Effector memory CD8-positive, alpha-beta T cell (primary cell): ENCODE measurements around the gene CNNM1.

Experiments used
- ATAC-seq: fragments of 150-1000 bp; cut with Tn5 transposase; replicated peaks from 2 replicates; pipeline ENCODE4 v1.10.0; 2021; ENCODE audit warnings: mild to moderate bottlenecking, moderate library complexity
- DNase-seq, 3 experiments: peaks; one replicate each; pipeline ENCODE4 v3.0.0; 2021
- H3K27ac Mint-ChIP-seq, 2 donors: one replicate each; pipeline ENCODE4 v1.8.0; 2022; ENCODE audit warnings: mild to moderate bottlenecking in 2 of 2, mixed read lengths in 2 of 2, moderate library complexity in 2 of 2
- H3K27me3 Mint-ChIP-seq, 2 donors: one replicate each; pipeline ENCODE4 v1.8.0; 2022; ENCODE audit warnings: mixed read lengths in 2 of 2
- H3K36me3 Mint-ChIP-seq: one replicate; pipeline ENCODE4 v1.8.0; 2022; ENCODE audit warnings: mild to moderate bottlenecking, moderate library complexity, mixed read lengths; ENCODE audit not compliant: insufficient read depth
- H3K4me1 Mint-ChIP-seq, 2 donors: one replicate each; pipeline ENCODE4 v1.8.0; 2022; ENCODE audit warnings: low read depth in 2 of 2, mixed read lengths in 2 of 2
- H3K4me3 Mint-ChIP-seq, 2 donors: one replicate each; pipeline ENCODE4 v1.8.0; 2022; ENCODE audit warnings: mild to moderate bottlenecking in 2 of 2, mixed read lengths in 2 of 2, moderate library complexity in 2 of 2
- H3K9me3 Mint-ChIP-seq, 2 donors: one replicate each; pipeline ENCODE4 v1.8.0; 2022; ENCODE audit warnings: mixed read lengths in 2 of 2

The CNNM1 gene

GRCh38 chr10:99368646-99369045 is 39.5 kb downstream of the CNNM1 start:
- DNase-seq (no peak), ATAC-seq (no peak)
- Mint-ChIP-seq H3K4me1 (peaks cover 0 to 4% of the 10 kb centered on the region in 2 donors), H3K36me3 (no peaks in the 10 kb centered on the region), H3K9me3 (no peaks in the 10 kb centered on the region), H3K4me3 (no peak overlapping the region), H3K27ac (no peak overlapping the region), H3K27me3 (peaks cover 55 to 74% of the 10 kb centered on the region in 2 donors)

- DNase-seq (no peak), ATAC-seq (no peak)
- peaks cover 55 to 79% of the 10 kb centered on the region in 2 donors for H3K27me3 Mint-ChIP-seq
- no peaks in the 10 kb centered on the region for H3K9me3 Mint-ChIP-seq
- H3K27ac Mint-ChIP-seq = no peak overlapping the region
- H3K36me3 Mint-ChIP-seq = no peaks in the 10 kb centered on the region
- no peak overlapping the region for H3K4me3 Mint-ChIP-seq
- peaks cover 0 to 4% of the 10 kb centered on the region in 2 donors for H3K4me1 Mint-ChIP-seq
Measured at GRCh38 chr10:99369126-99369525, 40.0 kb downstream of the CNNM1 start.

GRCh38 chr10:99369551-99369950 is 40.4 kb downstream of the CNNM1 start:
- ATAC-seq = no peak

GRCh38 chr10:99370993-99371392 is 41.8 kb downstream of the CNNM1 start:
- Mint-ChIP-seq H3K27ac (no peak overlapping the region), H3K9me3 (no peaks in the 10 kb centered on the region), H3K36me3 (no peaks in the 10 kb centered on the region), H3K27me3 (peaks cover 51 to 80% of the 10 kb centered on the region in 2 donors), H3K4me3 (no peak overlapping the region), H3K4me1 (peaks cover 0 to 4% of the 10 kb centered on the region in 2 donors)
- DNase-seq = no peak
- no peak for ATAC-seq

More at GRCh38 chr10:99369551-99369950, 40.4 kb downstream of the CNNM1 start:
- Mint-ChIP-seq H3K9me3 (no peaks in the 10 kb centered on the region), H3K4me3 (no peak overlapping the region), H3K4me1 (peaks cover 0 to 4% of the 10 kb centered on the region in 2 donors), H3K27ac (no peak overlapping the region), H3K36me3 (no peaks in the 10 kb centered on the region), H3K27me3 (peaks cover 55 to 83% of the 10 kb centered on the region in 2 donors)
- no peak for DNase-seq

- no peak for ATAC-seq
- Mint-ChIP-seq H3K27me3 (peaks cover 36 to 72% of the 10 kb centered on the region in 2 donors), H3K9me3 (no peaks in the 10 kb centered on the region), H3K36me3 (no peaks in the 10 kb centered on the region), H3K27ac (no peak overlapping the region), H3K4me1 (peaks cover 0 to 4% of the 10 kb centered on the region in 2 donors), H3K4me3 (no peak overlapping the region)
- DNase-seq = no peak
Measured at GRCh38 chr10:99372546-99373271, 43.6 kb downstream of the CNNM1 start.

GRCh38 chr10:99374526-99374925 is 45.4 kb downstream of the CNNM1 start:
- peaks cover 0 to 4% of the 10 kb centered on the region in 2 donors for H3K4me1 Mint-ChIP-seq
- H3K27ac Mint-ChIP-seq = no peak overlapping the region
- H3K9me3 Mint-ChIP-seq = no peaks in the 10 kb centered on the region

GRCh38 chr10:99374972-99375371 is 45.8 kb downstream of the CNNM1 start:
- Mint-ChIP-seq H3K27ac (no peak overlapping the region), H3K9me3 (no peaks in the 10 kb centered on the region), H3K27me3 (peaks cover 26 to 70% of the 10 kb centered on the region in 2 donors), H3K4me3 (no peak overlapping the region), H3K36me3 (no peaks in the 10 kb centered on the region), H3K4me1 (peaks cover 0 to 4% of the 10 kb centered on the region in 2 donors)
- ATAC-seq (no peak), DNase-seq (no peak)

More at GRCh38 chr10:99374526-99374925, 45.4 kb downstream of the CNNM1 start:
- Mint-ChIP-seq H3K27me3 (peaks cover 29 to 70% of the 10 kb centered on the region in 2 donors), H3K36me3 (no peaks in the 10 kb centered on the region), H3K4me3 (no peak overlapping the region)
- no peak for ATAC-seq
- no peak for DNase-seq

GRCh38 chr10:99375426-99375825 is 46.3 kb downstream of the CNNM1 start:
- peaks cover 26 to 74% of the 10 kb centered on the region in 2 donors for H3K27me3 Mint-ChIP-seq
- peaks cover 0 to 4% of the 10 kb centered on the region in 2 donors for H3K4me1 Mint-ChIP-seq
- H3K36me3 Mint-ChIP-seq = no peaks in the 10 kb centered on the region
- no peak overlapping the region for H3K27ac Mint-ChIP-seq
- no peak overlapping the region for H3K4me3 Mint-ChIP-seq
- DNase-seq = no peak
- no peak for ATAC-seq
- H3K9me3 Mint-ChIP-seq = no peaks in the 10 kb centered on the region

GRCh38 chr10:99382176-99382575 is 53.0 kb downstream of the CNNM1 start:
- H3K9me3 Mint-ChIP-seq = no peaks in the 10 kb centered on the region
- H3K27me3 Mint-ChIP-seq = peaks cover 24 to 54% of the 10 kb centered on the region in 2 donors
- no peak overlapping the region for H3K27ac Mint-ChIP-seq
- ATAC-seq (no peak), DNase-seq (no peak)
- no peaks in the 10 kb centered on the region for H3K4me1 Mint-ChIP-seq
- H3K4me3 Mint-ChIP-seq = no peak overlapping the region
- no peaks in the 10 kb centered on the region for H3K36me3 Mint-ChIP-seq

- DNase-seq (no peak), ATAC-seq (no peak)
- no peak overlapping the region for H3K4me3 Mint-ChIP-seq
- no peak overlapping the region for H3K27ac Mint-ChIP-seq
- H3K36me3 Mint-ChIP-seq = no peaks in the 10 kb centered on the region
- H3K27me3 Mint-ChIP-seq = peaks cover 27 to 43% of the 10 kb centered on the region in 2 donors
- no peaks in the 10 kb centered on the region for H3K4me1 Mint-ChIP-seq
- H3K9me3 Mint-ChIP-seq = no peaks in the 10 kb centered on the region
Measured at GRCh38 chr10:99387071-99387470, 57.9 kb downstream of the CNNM1 start.

- no peak overlapping the region for H3K4me3 Mint-ChIP-seq
- no peak for DNase-seq
- no peaks in the 10 kb centered on the region for H3K36me3 Mint-ChIP-seq
- H3K9me3 Mint-ChIP-seq = no peaks in the 10 kb centered on the region
- H3K27me3 Mint-ChIP-seq = peaks cover 27 to 43% of the 10 kb centered on the region in 2 donors
- peaks cover 1 to 2% of the 10 kb centered on the region in 2 donors for H3K4me1 Mint-ChIP-seq
- ATAC-seq = no peak
- H3K27ac Mint-ChIP-seq = no peak overlapping the region
Measured at GRCh38 chr10:99387541-99387940, 58.4 kb downstream of the CNNM1 start.

- ATAC-seq = no peak
Measured at GRCh38 chr10:99389729-99390480, 60.7 kb downstream of the CNNM1 start.

GRCh38 chr10:99391346-99391745 is 62.2 kb downstream of the CNNM1 start:
- Mint-ChIP-seq H3K36me3 (peaks cover 6% of the 10 kb centered on the region), H3K9me3 (no peaks in the 10 kb centered on the region), H3K4me1 (peaks cover 2 to 4% of the 10 kb centered on the region in 2 donors), H3K27ac (no peak overlapping the region), H3K27me3 (peaks cover 16 to 24% of the 10 kb centered on the region in 2 donors), H3K4me3 (no peak overlapping the region)
- ATAC-seq (no peak), DNase-seq (no peak)

More at GRCh38 chr10:99389729-99390480, 60.7 kb downstream of the CNNM1 start:
- Mint-ChIP-seq H3K4me3 (no peak overlapping the region), H3K9me3 (no peaks in the 10 kb centered on the region), H3K27me3 (peaks cover 22 to 32% of the 10 kb centered on the region in 2 donors), H3K4me1 (peaks cover 2 to 4% of the 10 kb centered on the region in 2 donors), H3K27ac (no peak overlapping the region), H3K36me3 (peaks cover 3% of the 10 kb centered on the region)
- DNase-seq = no peak
